ENCODE data around the gene ALDH2. TPM values are rescaled to one million over a fixed set of nuclear protein-coding genes. Genes with fewer than 3 reads are reported as not detected.

The ALDH2 gene
- total and polyA plus RNA-seq, 9 of the 15 experiments (the other 6 are each of a cell fraction or from before 2014, with no cell fraction given), result 1.9 to 22.5 (median 12.2) TPM

DNA sequence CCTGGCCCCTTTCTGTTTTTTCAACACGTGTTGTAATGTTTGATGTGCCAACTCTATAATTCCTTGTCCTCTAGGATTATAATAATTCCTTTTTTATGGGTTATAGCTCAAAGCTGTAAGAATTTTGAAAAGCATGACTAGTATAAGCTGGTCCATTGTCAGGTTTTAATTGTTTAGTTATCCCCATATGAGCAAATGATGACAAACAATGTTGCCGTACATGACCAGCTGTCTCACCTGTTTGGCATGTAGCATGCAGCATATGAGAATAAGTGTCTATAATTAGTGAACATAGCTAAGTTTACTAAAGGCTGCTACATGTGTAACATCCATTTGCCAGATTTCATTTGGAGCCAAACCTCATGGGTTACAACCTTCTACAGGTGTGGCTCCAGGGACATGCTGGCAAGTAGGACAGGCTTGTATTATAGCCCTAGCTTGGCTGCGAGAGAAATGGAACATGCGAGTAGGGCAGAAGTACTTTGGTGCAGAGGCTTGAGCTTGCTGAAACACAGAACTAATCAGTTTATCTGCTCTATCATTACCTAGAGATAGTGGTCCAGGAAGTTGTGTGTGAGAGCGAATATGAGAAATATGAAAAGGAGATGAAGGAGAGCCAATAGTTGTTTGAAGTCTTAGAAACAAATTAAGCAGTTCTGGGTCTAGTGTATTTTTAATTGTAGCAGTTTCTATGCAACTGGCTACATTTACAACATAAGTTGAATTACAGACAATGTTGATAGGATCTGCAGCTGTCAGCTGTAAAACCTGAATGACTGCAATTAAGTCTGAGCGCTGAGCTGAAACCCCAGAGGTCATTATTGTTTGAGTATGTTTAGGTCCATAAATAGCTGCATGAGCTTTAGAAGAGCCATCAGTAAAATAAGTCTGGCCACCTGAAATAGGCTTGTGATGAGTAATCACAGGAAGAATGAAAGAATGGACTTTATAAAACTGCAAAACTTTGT, 52.7 kb downstream of the ALDH2 start:
- 14% methylated on average over 6 of the region's 6 CpGs for WGBS (ENCODE audit: insufficient coverage, low coverage, missing lambda C conversion rate)
- BruUV-seq (replicated peaks), result no TSS peak

More for the DNA sequence above, 52.7 kb downstream of the ALDH2 start:
- peaks cover 0 to 3% of the 10 kb centered on the region in 2 experiments; a peak in 1 of 5 replicates for H3K4me1 ChIP-seq (replicated peaks in 1 of 2; ENCODE audit: control insufficient read depth in 2 of 2, insufficient read depth in 2 of 2, low read length in 2 of 2)
- POLR2A ChIA-PET, result interaction anchor here (0.7 kb wide), 1 partner anchor 134 kb away, joined by 3 read pairs; the partner anchor contains the start of gene BRAP
- no peak for DNase-seq (ENCODE audit: extremely low read depth in 1 of 4, low spot score in 3 of 4)
- no peak overlapping the region for H3K4me3 ChIP-seq
- no peak for ATAC-seq
- FAIRE-seq, result no peak
- no peaks in the 10 kb centered on the region for H3K36me3 ChIP-seq (ENCODE audit: control insufficient read depth, insufficient read depth, low read length)
- H3K4me2 ChIP-seq (ENCODE audit: insufficient read depth, low read length), result no peak overlapping the region
- no peak overlapping the region for H3K9ac ChIP-seq (ENCODE audit: insufficient read depth in 1 of 2, low read depth in 2 of 2, low read length in 2 of 2)
- in situ Hi-C loops (cut with MboI), result no loop called here
- CTCF ChIA-PET (ENCODE audit: low intra/inter-chr PET ratio), result interaction anchor here (0.5 to 0.6 kb wide), 2 partner anchors 621 to 1337 kb away, joined by 3 read pairs; no protein-coding TSS in a partner anchor
- H3K9me1 ChIP-seq (ENCODE audit: control insufficient read depth, insufficient read depth, low read length), result no peaks in the 10 kb centered on the region
- intact Hi-C loops (cut with micrococcal nuclease), result loop anchor here (5.0 to 10.0 kb wide), 3 partner anchors 95 to 193 kb away; partner anchors contain the start of genes ERP29 and TMEM116
- no peaks in the 10 kb centered on the region for H3K9me3 ChIP-seq (replicated peaks; ENCODE audit: control insufficient read depth, insufficient read depth, low read depth, low read length)
- no peaks in the 10 kb centered on the region for H3K79me2 ChIP-seq (ENCODE audit: control insufficient read depth, insufficient read depth, low read length)
- no peak for TF ChIP-seq RFX5 (IDR thresholded peaks at IDR 0.05; ENCODE audit: low read depth, low read length)
- TF ChIP-seq, protein P1, sequence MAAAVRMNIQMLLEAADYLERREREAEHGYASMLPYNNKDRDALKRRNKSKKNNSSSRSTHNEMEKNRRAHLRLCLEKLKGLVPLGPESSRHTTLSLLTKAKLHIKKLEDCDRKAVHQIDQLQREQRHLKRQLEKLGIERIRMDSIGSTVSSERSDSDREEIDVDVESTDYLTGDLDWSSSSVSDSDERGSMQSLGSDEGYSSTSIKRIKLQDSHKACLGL (CRISPR knock-in tag; IDR thresholded peaks at IDR 0.05; ENCODE audit: borderline replicate concordance, poor library complexity, severe bottlenecking), result no peak
- no peak for TF ChIP-seq SNRNP70 (optimal IDR thresholded peaks at IDR 0.05; ENCODE audit: low read depth, low read length)
- H2AFZ ChIP-seq (ENCODE audit: low read depth, low read length), result no peak overlapping the region
- H4K20me1 ChIP-seq (replicated peaks; ENCODE audit: control insufficient read depth, insufficient read depth, low read length), result no peaks in the 10 kb centered on the region
- no peak overlapping the region for H3K27ac ChIP-seq (ENCODE audit: extremely low read depth, low read depth, low read length)
- peaks cover 0 to 10% of the 10 kb centered on the region in 2 experiments; a peak in 4 of 5 replicates for H3K27me3 ChIP-seq (ENCODE audit: control insufficient read depth in 2 of 2, insufficient read depth in 2 of 2, low read length in 2 of 2)

Measured in K562 (cell line).